GM21786 (cell line): ENCODE results near the gene CCDC86.
A peak's percentile ranks its signal among the peaks of the same experiment; 100 is the strongest.
"Not testable (repeated sequence)": the region's sequence is repeated elsewhere in the genome, so short reads cannot be mapped to it uniquely, and the experiment has no call there.

Experiments
- ATAC-seq: cut with Tn5 transposase; IDR thresholded peaks from one replicate; pipeline ENCODE4 v1.9.1; 2021; ENCODE audit not compliant: unreplicated experiment

Gene CCDC86

GRCh38 chr11:60841797-60842667 lies at the start of gene CCDC86:
CCDC86 (plus strand) TSS chr11:60842113; CDS start chr11:60842125, 12 bp downstream.
- ATAC-seq = peak; percentile 68

DNA sequence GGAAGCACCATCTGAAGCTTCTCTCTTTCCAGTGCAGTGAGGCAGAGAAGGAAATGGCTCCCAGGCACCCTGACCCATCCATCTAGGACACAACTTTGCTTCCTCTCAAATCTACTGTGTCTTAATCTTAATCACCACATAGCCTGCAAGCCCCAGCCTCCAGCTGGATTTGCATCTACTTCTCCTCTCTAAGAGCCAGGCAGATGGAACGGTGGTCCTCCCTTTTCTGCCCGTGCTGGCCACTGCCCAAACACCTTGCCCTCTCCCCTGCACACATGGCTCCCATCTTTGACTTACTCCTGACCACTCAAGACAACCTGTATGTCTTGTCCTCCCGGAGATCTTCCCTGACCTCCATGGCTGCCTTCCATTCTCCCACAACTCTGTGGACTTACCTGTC lies 49.4 kb upstream of the CCDC86 start:
- no peak for ATAC-seq

- no peak for ATAC-seq
These were observed 46.6 kb upstream of the CCDC86 start for GRCh38 chr11:60795291-60795690.

- no peak for ATAC-seq
These were observed 43.9 kb upstream of the CCDC86 start for GRCh38 chr11:60797846-60798630.

DNA sequence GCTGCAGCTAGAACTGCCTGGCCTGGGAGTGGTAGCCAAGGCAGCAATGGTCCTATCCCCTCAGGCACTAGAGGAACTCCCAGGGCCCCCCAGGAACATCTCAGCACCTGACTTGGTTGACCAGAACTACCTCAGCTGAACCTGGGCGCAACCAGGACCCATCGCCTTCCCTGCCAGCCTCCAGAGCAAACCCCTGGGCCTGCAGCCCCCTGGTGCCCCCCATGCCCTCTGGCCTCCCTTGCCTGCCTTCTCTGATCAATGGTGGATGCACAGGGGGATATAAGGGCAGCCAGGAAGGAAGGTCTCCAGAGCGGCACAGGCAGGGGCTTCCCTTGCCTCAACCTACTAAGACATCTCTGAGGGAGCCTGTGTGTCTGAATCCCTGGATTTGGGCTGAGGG lies 43.3 kb upstream of the CCDC86 start:
- no peak for ATAC-seq

GRCh38 chr11:60801194-60801593 lies 40.7 kb upstream of the CCDC86 start:
- ATAC-seq = no peak

- ATAC-seq = no peak
These were observed 38.5 kb upstream of the CCDC86 start for GRCh38 chr11:60803273-60803936.

DNA sequence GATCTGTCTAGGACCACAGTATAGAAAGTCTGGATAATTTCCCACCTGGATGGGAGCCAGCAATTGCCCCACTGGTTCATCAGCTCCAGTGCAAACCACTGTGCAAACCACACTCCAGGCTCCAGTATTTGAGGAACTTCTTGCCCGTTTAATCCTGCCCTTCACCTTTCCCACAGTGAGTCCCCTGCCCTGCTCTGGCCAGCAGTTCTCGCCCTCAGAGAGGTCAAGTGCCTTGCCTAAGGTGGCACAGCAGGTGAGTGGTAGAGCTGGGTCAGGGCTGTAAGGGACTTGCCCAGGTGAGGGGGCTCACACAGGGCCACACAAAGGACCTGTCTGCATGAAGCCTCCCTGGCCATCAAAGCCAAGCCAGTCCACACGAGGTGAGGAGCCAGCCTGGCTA lies 32.7 kb upstream of the CCDC86 start:
- no peak for ATAC-seq

DNA sequence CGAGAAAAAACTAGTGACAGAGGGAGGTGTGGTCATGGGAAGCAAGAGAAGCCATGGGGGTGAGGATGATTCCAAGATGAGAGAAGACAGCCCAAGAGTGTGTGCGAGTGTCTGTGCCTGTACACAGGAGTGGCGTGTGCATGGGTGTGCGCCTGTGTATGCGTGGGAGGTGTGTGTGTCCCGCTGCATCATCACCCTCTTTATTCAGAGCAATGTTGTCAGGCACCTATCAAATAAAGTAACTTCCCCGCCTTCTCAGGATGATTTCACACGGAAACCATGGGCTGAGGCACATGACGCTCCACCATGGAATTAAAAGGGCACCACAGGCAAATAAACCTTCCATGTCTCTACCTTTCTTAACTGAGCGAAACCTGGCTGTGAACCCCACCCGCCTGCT lies 32.2 kb upstream of the CCDC86 start:
- ATAC-seq = no peak

- no peak for ATAC-seq
These were observed 31.8 kb upstream of the CCDC86 start for GRCh38 chr11:60810151-60810550.

- ATAC-seq = no peak
These were observed 31.3 kb upstream of the CCDC86 start for GRCh38 chr11:60810569-60810968.

DNA sequence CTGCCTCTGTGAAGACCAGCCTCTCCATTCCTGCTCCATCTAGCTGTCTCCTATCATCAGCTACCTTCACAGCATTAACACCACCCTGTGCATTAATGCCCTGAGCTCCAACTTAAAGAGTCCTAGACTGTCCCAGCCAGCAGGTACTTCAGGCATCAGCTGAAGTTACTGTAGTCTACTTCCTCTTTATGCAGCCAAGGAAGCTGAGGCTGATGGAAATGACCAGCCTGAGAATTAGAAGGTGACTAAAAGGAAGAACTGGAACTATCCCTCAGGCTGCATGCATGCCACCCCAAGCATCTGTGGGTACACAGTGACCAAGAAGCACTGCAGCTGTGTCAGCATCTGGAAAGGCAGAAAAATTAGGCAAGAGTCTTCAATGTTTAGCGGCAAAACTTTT lies 28.6 kb upstream of the CCDC86 start:
- ATAC-seq = no peak

GRCh38 chr11:60814112-60814511 lies 27.8 kb upstream of the CCDC86 start:
- ATAC-seq = no peak

DNA sequence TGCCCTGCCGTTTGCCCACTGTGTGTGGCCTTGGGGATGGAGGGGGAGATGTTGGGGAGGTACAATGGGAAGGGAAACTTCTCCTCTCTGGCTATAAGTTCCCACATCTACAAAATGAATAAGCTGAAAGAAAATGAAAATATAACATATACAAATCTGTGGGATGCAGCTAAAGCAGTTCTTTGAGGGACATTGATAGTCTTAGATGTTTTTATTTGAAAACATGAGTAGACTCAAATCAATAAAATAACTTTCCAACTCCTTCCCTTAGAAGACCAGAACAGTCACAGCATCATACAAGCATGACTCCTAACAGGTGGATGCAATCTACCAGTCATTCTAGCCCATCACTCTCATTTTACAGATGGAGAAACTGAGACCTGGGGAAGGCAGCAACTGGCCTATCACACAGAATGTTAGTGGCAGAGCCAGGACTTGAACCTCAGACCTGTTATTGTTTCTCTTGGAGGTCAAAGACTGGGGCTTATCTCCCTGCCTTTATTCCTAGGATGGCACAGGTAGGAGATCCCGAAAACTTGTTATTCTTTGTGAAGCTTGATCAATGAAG lies 25.2 kb upstream of the CCDC86 start:
- no peak for ATAC-seq

- ATAC-seq = no peak
These were observed 23.9 kb upstream of the CCDC86 start for GRCh38 chr11:60818057-60818456.

GRCh38 chr11:60821827-60822599 lies 19.9 kb upstream of the CCDC86 start:
- peak; percentile 51 for ATAC-seq

DNA sequence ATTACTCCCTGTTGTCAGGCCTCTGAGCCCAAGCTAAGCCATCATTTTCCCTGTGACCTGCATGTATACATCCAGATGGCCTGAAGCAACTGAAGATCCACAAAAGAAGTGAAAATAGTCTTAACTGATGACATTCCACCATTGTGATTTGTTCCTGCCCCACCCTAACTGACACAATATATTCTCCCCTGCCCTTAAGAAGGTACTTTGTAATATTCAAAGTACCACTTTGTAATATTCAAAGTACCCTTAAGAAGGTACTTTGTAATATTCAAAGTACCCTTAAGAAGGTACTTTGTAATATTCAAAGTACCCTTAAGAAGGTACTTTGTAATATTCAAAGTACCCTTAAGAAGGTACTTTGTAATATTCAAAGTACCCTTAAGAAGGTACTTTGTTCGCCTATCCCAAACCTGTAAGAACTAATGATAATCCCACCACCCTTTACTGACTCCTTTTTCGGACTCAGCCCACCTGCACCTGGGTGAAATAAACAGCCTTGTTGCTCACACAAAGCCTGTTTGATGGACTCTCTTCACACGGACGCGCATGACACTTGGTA lies 18.1 kb upstream of the CCDC86 start:
- ATAC-seq = not testable (repeated sequence)

DNA sequence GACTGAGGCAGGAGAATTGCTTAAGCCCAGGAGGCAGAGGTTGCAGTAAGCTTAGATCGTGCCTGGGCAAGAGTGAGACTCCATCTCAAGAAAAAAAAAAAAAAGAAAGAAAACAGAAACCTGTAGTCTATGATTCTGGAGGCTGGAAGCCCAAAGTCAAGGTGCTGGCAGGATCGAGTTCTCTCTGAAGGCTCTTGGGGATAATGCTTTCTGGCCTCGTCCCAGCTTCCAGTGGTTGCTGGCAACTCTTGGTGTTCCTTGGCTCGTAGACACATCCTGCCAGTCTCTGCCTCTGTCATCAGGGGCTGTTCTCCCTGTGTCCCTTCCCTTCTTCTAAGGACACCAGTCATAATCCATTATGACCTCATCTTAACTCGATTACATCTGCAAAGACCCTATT lies 16.8 kb upstream of the CCDC86 start:
- no peak for ATAC-seq

DNA sequence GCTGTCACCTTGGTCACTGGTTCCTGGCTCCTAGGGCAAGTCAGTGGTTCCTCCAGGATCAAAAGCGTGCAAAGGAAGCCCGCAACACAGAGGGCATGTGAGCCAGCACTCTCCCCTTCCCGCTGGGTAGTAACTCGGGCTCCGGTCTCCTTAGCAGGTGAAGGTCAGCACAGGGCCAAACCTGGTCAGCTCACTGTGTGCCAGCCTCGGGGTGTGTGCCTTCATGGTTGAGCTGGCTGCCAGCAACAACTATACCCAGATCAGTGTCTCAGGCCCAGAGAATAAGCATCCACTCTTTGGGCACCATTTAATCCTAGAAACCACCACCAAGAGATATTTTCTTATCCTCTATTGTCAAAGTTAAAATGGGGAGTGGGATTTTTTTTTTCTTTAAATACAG lies 16.1 kb upstream of the CCDC86 start:
- ATAC-seq = no peak

DNA sequence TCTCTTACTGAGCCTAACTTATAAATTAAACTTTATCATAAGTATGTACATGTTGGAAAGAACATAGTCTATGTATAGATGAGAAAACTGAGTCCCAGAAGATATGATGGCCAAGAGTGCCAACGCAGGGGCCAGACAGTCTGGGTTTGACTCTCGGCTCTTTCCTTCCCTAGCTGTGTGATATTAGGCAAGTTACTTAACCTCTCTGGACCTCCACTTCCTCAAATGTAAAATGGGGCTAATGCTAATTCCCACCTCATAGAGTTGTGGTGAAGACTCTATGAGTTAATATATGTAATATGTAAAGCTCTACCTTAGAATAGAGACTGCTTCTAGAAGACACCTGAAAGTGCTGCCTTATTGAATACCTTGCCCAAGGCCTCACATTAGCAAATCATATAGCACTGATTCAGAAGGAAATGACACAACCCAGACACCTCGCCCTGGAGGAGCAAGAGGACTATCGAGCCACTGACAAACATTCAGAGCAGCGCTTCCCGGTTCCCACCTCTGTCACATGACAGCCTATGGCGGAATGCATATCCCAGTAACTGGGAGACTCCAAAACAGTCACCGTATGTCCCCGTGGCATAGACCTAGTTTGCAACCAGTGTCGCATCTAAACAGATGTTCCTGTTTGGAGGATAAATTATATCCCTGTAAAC lies 11.3 kb upstream of the CCDC86 start:
- no peak for ATAC-seq
